NCI-H2081 (cell line): ENCODE data around the gene ESRRB.

Source experiments
- DNase-seq, 2 experiments: peaks; one replicate each; lab custom pipeline; 2025; lab: John Stamatoyannopoulos, UW

Gene ESRRB

GRCh38 chr14:76450476-76450875, 74.5 kb downstream of the ESRRB start:
- no peak for DNase-seq

DNA sequence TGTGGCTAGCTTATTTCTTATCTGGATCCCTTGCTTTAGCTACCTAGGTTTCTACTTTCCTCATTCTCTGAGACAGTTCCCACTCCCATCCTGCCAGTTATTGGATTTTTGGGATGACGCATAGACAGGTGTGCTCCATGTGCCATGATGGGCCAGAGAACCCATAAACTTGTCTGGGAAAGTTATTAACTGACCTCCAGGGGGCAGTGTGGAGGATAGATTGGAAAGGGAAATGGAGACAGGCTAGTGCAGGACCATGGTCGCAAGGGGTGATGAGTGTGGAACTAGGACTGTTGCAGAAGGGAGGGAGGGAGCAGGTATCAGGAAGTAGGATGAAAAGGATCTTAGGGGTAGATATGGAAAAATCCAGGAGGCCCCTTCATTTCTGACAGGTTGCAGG, 80.3 kb downstream of the ESRRB start:
- DNase-seq, result peak in 1 of 2 experiments; percentile 9

GRCh38 chr14:76456891-76457586, 81.1 kb downstream of the ESRRB start:
- no peak for DNase-seq

GRCh38 chr14:76457841-76458240, 81.9 kb downstream of the ESRRB start:
- no peak for DNase-seq

DNA sequence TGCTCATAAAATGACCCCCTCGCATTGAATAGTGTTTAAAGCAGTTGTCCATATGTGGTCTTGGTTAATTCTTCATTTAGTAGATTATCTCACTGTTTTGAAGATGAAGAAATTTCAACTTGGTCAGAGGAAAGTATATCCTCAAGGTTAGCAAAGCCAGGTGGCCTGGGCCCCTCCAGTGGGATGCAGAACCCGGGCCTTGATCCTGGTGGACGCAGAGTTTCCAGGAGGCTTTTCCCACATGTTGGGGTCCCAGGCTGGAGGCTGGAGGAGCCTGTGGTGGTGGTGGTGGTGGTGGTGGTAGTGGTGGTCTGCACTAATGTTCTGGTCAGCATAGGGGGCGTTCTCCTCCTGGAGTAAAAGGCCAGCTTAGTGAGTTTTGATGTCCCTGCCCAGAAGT, 85.9 kb downstream of the ESRRB start:
- no peak for DNase-seq

DNA sequence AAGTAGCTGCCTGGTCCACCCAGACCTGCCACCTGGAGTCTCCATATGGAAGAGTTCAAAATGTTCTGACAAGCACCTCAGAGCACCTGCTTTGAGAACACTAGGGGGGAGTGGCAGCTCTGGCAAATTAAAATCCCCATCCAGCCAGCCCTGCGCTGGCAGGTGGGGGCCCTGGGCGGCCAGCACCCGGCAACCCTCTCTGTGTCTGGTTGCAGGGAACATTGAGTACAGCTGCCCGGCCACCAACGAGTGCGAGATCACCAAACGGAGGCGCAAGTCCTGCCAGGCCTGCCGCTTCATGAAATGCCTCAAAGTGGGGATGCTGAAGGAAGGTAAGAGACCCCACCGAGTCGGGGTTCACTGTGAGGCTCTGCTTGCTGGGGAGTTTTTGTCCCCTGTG, 86.4 kb downstream of the ESRRB start:
- DNase-seq, result no peak

- no peak for DNase-seq
Observed at GRCh38 chr14:76463105-76463504, 87.2 kb downstream of the ESRRB start.

GRCh38 chr14:76464856-76465255, 88.9 kb downstream of the ESRRB start:
- DNase-seq, result no peak

GRCh38 chr14:76465664-76466063, 89.7 kb downstream of the ESRRB start:
- DNase-seq, result no peak

GRCh38 chr14:76467711-76468155, 91.8 kb downstream of the ESRRB start:
- no peak for DNase-seq

GRCh38 chr14:76472199-76472723, 96.3 kb downstream of the ESRRB start:
- no peak for DNase-seq

GRCh38 chr14:76473481-76474263, 97.7 kb downstream of the ESRRB start:
- DNase-seq, result no peak

GRCh38 chr14:76480426-76480825, 104.5 kb downstream of the ESRRB start:
- peak in 1 of 2 experiments; percentile 6 for DNase-seq

DNA sequence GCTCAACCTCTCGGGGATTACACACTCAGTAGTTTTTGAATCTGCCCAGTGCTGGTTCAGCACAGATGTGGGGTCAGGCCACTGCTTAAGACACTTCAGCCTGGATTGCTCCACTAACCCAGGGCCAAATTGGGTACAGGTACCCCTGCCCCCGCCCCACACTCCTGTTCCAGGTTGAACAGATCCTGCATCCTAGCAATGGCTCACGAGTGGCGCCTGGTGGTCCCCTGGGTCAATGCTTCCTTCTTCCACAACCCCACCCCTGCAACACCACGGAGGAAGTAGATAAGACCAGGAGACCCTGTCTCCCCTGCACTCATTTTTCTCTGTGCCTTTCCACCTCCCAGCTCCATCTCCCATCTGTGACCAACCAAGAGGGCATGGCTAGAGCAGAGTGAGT, 108.4 kb downstream of the ESRRB start:
- DNase-seq, result no peak

DNA sequence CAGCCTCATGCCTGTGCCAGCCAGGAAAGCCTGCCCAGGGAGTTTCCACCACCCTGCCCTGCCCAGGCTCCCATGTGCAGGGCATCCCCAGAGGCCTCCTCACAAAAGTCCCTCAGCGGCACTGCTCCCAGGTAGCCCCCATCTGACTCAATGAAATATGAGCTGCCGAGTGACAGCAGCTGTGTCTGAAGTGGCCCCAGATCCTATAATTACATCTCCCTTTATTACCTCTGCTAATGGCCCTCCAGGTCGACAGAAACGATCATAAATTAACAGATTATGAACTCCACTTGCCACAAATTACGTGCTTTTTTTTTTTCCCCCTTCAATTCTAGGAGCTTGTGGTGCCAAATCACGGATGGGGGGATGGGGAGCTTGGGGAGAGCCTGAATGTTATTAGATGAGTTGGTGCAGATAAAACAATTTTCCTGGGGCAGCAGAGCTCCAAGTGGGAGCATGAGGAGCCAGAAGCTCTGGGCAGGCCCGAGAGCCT, 110.4 kb downstream of the ESRRB start:
- DNase-seq, result peak; percentile 88 to 96

DNA sequence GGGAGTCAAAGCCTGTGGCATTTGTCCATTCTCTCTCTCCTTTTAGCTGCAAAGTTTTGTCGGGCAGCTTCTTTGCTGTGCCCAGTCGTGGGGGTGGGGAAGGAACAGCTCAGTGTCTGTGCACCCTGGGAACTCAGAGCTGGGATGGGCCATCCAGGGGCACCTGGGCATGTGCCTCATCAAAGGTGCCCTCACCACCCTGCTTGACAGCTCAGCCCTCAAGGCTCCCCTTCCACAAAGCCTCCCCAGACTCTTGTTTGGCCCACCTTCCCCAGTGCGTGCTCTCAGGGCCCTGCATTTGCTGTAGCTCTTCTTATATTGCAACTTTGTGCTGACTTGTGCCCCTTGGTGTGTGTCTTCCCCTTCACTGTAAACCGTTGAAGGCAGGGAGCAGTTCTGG, 112.6 kb downstream of the ESRRB start:
- DNase-seq, result no peak

- no peak for DNase-seq
Observed at GRCh38 chr14:76489667-76490066, 113.7 kb downstream of the ESRRB start.

GRCh38 chr14:76490111-76490510, 114.2 kb downstream of the ESRRB start:
- DNase-seq, result no peak

DNA sequence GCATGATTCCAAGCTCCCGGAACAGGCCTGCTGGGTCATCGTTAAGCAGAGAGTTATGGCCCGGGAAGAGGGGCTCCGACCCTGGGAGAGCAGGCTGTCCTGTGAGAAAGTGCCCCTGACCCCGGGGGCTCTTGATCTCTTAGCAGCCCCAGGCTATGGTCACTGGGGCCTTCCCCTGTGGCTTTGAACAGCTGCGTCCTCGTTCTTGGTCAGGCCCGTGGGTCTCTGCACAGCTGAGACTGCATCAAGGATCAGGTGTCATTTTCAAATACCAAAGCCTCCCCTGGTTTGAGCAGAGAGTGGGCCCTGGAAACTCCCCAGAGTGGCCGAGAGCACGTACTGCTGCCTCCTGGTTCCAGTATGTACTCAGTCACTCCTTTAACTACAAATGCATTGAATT, 114.8 kb downstream of the ESRRB start:
- no peak for DNase-seq

DNA sequence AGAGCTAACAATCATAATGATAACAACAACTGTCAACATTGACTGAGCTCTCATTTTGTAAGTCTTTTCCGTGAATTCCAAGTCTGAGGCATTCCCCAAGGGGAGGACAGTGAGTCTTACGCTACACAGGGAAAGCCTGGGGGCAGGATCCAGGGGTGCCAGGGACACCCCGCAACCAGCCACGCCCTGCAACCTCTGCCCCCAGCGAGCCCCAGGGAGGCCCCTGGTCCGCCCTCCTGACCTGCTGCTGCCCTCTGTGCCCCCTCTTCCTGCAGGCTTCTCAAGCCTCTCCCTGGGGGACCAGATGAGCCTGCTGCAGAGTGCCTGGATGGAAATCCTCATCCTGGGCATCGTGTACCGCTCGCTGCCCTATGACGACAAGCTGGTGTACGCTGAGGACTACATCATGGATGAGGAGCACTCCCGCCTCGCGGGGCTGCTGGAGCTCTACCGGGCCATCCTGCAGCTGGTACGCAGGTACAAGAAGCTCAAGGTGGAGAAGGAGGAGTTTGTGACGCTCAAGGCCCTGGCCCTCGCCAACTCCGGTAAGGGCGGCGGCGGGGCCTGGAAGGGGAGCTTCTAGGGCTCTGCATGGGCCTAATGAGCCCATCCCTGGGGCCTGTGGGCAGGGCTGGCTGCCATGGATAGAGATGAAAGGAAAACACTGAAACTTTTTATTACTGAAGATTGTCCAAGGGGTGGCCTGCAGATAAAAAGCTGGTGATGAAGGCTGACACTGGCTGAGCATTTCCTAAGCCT, 115.4 kb downstream of the ESRRB start:
- no peak for DNase-seq

- DNase-seq, result no peak
Observed at GRCh38 chr14:76495983-76496382, 120.0 kb downstream of the ESRRB start.

DNA sequence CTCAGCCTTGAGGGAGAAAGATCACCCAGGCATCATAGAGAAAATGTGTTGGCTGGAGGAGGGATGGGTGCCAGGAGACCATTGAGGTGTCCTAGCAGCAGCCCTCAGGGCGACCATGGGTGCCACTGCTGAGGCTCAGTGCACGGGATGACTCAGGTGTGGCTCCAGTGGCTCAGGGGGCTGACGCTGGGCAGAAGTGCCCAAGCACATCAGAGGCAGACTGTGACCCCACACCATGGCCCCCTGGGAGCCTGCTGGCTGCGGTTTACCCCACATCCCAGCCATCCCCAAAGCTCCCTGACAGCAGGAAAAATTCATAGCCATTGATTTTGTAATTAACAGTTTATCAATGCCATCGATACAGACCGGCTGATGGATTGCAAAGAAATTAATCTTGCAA, 120.7 kb downstream of the ESRRB start:
- no peak for DNase-seq
